Left hindlimb (tissue), 1 donor: ENCODE results near the gene RASL10B.

Experiments used
- DNase-seq: peaks from one replicate; pipeline ENCODE4 v3.0.0-alpha.2; 2018

Gene RASL10B

GRCh38 chr17:35766489-35766877 is 35.0 kb downstream of the RASL10B start:
- DNase-seq: no peak

GRCh38 chr17:35766903-35767510 is 35.6 kb downstream of the RASL10B start:
- DNase-seq: peak; percentile 40

GRCh38 chr17:35768797-35769196 is 37.4 kb downstream of the RASL10B start:
- DNase-seq: no peak

DNA sequence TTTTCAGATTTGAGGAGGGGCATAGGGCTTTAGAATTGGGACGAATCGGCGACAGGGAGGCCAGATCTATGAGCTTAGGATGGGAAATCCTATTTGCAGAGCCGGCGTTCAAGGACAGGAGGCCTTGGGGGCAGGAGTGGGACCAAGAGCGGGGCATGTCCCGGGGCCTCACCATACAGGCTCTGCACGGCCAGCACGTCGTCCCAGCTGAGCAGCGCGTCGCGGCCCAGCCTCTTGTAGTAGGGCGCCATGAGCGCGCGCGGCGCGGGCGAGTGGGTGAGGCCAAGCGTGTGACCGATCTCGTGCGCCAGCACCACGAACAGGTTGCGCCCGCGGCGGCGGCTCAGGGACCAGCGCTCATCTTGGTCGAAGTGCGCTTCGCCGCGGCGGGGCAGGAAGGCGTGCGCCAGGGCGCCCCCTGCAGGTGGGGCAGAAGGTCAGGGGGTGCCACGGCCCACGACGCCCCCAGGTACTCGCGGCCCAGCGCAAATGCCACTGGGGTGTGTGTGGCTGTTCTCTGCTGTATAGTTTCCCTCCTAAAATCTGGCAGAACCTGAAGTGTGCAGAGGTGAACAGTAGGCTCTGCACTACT is 38.6 kb downstream of the RASL10B start:
- no peak for DNase-seq

GRCh38 chr17:35773129-35773528 is 41.7 kb downstream of the RASL10B start:
- no peak for DNase-seq

- DNase-seq: peak; percentile 60
Measured at GRCh38 chr17:35773679-35774425, 42.4 kb downstream of the RASL10B start.

DNA sequence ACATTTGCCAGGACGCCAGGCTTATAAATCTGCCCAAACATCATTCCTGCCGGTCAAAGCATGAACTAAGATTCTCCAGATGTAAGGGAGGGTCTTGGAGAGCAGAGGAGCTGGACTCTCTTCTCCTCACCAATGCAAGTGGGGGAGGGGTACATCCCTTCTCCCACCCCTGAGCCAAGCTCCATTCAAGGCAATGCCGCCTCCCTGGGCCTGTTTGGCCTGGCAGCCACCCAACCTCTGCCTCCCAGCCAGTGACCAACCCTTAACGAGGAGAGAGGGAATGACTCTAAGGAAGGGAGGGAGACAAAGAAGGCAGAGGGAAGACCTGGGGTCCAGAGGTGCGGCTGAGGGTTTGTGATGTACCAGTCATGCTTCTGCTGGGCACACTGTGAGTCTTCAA is 43.1 kb downstream of the RASL10B start:
- DNase-seq: peak; percentile 80

DNA sequence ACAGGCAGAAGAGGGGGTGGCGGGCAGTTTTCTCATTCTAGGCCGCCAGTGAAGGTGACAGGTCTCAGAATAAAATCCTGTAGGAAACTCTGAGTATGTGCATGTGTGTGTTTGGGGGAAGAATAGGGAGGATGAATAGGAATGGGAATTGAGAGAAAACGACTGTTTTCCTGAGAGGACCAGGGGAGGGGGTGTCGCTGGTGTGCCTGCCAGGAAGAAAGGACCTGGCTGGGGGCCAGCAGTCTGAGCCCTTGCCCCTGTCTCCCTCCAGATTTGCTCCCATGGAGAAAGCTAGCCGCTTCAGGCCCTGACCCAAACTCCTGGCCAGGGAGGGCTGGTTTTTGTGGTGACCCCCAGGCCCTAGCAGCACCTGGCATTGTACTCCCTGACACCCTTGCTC is 43.6 kb downstream of the RASL10B start:
- DNase-seq: no peak

- DNase-seq: no peak
Measured at GRCh38 chr17:35775583-35775982, 44.1 kb downstream of the RASL10B start.

GRCh38 chr17:35778641-35779196 is 47.3 kb downstream of the RASL10B start:
- DNase-seq: no peak

DNA sequence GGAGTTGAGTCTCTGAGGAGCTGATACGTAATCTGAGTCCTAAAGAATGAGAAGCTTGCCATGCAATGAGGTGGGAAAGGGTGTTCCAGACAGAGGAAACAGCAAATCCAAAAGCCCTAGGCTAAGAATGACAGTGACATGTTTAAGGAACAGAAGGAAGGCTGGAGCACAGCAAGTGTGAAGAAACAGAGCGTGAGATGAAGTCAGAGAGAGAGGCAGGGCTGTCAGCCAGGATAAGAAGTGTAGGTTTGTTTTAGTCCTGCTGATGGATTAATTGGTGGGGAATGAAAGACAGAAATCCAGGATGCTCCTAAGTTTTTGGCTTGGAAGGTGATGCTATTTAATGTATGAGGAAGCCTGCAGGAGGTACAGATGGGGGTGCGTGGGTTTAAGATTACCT is 49.5 kb downstream of the RASL10B start:
- no peak for DNase-seq

DNA sequence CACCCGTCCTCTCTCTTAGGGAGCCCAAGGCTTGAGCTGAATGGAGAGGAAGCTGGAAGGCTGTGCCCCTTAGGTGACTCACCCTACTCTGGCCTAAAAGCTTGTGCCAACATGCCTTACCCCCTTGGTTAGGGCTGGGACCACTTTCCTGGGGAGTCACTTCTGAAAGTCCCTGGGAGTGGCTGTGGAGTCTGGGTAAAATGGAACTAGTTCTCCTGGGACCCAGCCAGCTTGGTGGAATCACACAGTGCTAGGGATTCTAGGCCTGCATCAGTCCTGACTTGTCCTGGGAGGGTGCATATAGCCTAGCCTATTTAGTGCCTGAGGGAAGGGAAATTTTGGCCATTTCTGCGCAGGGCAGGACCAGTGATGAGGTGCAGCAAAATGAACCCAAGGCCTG is 53.5 kb downstream of the RASL10B start:
- DNase-seq: no peak

- no peak for DNase-seq
Measured at GRCh38 chr17:35786941-35787432, 55.5 kb downstream of the RASL10B start.

GRCh38 chr17:35788477-35789368 is 57.3 kb downstream of the RASL10B start:
- DNase-seq: no peak

- no peak for DNase-seq
Measured at GRCh38 chr17:35790841-35791240, 59.4 kb downstream of the RASL10B start.

DNA sequence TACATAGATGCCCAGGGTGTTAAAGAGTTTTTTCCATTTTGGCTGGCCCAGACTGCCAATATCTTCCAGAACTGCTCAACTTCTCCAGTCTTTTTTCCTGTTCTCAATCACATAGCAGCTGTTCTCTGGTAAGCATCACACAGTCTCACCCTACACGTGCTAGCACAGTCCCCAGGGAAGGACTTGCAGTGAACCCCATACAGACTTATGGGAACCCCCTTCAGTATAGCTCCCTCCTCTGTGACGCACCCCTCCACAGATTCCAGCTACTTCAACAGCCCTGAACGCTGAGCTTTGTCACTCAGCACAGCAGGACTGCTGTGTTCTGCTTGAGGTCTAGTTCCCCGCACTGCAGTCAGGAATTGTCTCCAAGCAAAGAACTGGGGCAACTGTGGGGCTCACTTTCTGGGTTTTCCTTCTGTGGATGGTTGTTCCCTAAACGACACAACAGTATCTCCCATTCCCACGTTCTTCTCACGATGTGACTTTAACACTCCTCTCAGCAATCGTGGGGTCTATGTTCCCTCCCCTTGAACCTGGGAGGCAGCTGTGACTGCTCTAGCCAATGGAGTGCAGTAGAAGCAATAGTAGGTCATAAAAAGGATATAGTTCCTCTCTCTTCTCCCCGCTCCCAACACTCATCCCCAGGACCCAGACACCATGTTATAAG is 60.4 kb downstream of the RASL10B start:
- DNase-seq: no peak
